Jurkat, Clone E6-1 (cell line): ENCODE data around the gene SLC17A9.

ENCODE experiments used
- DNase-seq: peaks from one replicate; pipeline ENCODE4 v3.0.0-alpha.2; 2011; ENCODE audit warnings: low read depth, low spot score
- H3K4me3 ChIP-seq: 2 replicates; pipeline ENCODE4 v1.5.1; 2011; ENCODE audit warnings: mild to moderate bottlenecking, low read length, control low read depth, moderate library complexity

Gene SLC17A9

DNA sequence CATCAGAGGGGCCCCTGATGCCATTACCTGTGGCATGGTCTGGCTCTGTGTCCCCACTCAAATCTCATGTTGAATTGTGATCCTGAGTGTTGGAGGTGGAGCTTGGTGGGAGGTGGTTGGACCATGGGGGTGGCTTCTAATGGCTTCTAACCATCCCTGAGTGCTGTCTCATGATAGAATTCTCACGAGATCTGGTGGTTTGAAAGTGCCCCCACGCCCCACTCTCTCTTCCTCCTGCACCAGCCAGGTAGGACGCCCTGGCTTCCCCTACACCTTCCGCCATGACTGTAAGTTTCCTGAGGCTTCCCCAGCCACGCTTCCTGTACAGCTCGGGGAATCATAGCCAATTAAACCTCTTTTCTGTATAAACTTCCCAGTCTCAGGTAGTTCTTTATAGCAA, 39.4 kb downstream of the SLC17A9 start:
- H3K4me3 ChIP-seq, result no peak overlapping the region
- no peak for DNase-seq

DNA sequence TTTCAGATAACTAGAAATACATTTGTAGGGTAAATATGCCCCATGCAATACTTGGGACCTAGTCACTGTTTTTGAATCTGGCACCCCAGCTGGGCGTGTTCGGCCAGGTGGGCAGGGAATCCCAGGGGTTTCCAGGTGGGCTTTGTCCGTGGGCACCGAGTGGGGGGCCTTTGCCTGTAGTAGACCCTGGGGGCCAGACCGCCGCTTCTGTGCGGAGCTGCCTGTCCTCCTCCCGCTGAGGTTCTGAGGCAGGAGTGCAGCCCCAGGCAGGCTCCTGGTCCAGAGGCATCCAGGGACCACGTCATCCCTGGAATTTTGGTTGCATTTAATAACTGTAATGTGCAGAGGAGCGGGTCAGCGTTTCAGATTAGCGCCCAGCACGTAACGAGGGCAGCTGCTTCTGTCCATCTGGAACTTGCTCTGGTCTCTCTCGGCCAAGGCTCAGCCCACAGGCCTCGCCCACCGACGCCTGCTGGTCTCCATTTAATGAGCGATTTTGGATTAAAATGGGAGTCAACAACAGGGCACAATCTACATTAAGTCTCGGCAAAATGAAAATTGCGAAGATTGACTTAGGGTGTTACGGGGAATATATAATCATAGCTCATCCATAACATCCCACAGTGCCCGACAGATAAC, 41.5 kb downstream of the SLC17A9 start:
- no peak for DNase-seq
- no peak overlapping the region for H3K4me3 ChIP-seq

DNA sequence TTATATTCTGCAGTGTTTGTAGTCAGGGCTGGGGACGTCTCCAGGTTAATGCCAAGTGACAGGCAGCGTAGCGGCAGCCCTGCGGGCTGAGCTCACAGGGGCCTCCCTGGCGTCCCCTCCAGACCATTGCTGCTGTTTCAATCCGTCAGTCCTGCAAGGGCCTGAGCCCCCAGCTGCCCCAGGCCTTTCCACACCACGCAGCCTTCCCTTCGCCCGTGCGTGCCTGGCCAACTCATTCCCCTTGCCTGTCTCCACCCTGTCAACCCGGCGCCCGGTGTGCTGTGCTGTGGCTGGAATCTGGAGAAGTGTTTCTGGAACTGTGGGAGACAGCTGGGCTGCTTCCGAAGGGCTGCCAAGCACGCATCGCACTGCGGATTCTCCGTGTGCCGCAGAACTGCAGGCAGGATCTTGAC, 42.4 kb downstream of the SLC17A9 start:
- no peak for DNase-seq
- no peak overlapping the region for H3K4me3 ChIP-seq

DNA sequence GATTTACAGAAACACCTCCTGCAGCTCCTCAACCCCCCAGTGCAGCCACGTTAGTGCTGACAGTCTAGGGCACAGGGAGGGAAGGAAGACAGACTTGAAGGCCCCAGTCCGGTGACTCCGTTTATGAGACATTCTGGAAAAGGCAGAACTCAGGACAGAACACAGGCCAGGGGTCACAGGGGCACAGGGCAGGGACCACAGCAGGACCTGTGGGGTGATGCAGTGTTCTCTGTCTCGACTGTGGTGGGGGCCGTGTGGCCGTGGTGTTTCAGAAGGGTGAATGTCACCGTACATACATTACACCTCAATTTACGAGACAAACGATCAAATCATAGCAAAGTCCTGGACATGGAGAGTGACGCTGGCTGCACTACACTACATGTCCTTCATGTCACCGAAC, 43.0 kb downstream of the SLC17A9 start:
- H3K4me3 ChIP-seq, result no peak overlapping the region
- DNase-seq, result no peak

DNA sequence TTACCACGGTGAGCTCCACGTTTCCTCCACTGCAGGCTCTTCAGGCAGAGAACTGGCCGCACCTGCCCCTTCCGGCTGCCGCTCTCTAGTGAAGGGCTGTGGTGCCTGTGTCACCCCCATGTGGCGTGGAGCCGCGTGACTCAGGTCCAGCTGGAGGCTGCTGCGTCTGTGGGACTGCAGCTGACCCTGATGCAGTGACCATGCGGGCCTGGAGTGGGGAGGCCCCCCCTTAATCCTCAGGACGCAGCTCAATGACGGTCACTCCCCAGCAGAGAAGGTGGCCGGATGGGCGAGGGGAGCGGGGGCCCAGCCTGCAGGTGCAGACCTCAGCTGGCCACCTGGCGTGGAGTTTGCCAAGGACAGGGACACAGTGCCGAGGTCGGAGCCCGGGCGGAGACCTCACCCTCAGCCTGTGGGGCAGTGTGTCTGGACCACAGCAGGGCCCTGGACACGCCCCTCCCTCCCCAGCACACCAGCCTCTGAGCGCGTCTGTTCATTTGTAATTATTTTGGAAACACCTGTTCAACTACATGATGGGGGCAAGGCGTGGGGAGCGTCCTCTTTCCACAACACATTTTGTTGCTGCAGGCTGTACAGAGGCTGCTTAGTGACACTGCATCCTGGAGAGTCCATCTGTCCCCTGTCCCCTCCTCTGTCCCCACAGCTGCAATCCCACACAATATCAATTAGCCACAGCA, 43.5 kb downstream of the SLC17A9 start:
- no peak for DNase-seq

DNA sequence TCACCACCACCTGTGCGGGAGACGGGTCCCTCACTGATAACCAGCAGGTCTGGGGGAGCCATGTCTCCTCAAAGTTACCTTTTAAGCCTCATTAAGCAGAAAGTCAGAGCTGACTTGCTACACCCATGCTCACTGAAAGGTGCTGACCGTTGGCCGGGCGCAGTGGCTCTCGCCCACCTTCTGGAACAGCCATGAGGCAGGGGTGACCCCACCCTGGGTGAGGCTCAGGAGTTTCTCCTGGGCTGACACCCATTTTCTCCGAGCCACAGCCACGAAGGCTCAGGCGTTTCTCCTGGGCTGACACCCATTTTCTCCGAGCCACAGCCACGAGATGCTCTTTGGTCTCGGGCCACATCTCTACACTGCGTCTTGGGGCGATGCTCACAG, 44.1 kb downstream of the SLC17A9 start:
- H3K4me3 ChIP-seq, result no peak overlapping the region
- no peak for DNase-seq

More for the DNA sequence above, 43.5 kb downstream of the SLC17A9 start:
- H3K4me3 ChIP-seq, result no peak overlapping the region

DNA sequence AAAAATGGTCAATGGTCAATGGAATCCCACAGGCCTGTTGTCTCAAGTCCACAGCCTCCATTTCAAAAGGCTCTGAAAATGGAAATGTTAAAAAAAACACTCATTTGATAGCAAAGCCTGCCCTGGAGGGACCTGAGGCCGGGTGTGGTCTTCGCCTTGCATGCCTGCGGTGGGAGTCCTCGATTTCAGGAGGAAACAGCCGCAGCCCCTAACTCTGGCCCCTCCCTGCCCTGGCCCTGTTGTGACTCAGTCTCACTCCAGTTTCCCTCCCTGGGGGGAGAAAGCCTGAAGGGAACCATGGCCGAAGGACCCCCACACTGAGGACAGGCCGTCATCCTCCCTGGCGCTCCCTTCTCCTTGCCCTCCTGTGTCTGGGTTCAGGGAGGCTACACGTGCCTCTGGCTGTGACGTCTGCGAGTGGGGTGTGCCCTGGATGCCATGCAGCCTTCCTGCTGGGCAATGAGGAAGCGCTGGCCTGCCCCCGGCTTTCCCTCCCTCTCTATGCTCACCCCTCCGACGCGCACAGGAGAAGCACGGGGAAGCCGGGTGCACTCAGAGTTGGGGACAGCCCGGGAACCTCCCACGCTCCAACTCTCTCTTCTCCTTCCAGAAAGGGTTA, 45.0 kb downstream of the SLC17A9 start:
- H3K4me3 ChIP-seq, result no peak overlapping the region
- DNase-seq, result no peak

DNA sequence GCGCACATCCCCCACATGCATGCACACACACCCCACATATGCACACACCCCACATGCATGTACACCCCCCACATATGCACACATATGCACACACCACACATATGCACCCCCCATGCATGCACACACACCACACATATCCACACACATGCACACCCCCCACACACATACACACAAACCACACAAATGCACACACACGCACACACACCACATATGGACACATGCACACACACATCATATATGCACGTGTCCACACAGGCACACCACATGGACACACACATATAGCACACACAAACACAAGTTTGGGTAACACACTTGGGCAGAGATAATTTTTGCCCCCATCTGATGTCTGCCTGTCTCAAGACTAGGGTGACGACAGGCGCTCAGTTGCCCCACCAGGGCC, 45.9 kb downstream of the SLC17A9 start:
- no peak overlapping the region for H3K4me3 ChIP-seq
- no peak for DNase-seq

DNA sequence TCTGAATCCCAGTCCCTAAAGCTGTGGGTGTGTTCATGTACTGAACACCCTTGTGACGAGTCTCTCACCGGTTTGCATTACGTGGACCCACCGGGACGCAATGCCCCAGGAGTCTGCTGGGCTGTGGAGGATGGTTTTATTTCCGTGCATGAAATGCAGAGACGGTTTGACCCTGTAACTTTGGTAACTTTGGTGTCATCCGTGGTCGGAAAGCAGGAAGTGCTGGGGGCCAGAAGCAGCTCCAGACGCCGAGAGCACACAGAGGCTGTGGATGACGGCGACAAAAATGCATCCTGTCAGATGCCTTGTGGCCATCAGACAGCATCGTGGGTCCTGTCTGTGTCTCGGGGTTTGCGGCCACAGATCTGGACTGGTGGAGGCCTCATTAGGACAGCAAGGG, 47.1 kb downstream of the SLC17A9 start:
- DNase-seq, result peak; percentile 58
- no peak overlapping the region for H3K4me3 ChIP-seq

DNA sequence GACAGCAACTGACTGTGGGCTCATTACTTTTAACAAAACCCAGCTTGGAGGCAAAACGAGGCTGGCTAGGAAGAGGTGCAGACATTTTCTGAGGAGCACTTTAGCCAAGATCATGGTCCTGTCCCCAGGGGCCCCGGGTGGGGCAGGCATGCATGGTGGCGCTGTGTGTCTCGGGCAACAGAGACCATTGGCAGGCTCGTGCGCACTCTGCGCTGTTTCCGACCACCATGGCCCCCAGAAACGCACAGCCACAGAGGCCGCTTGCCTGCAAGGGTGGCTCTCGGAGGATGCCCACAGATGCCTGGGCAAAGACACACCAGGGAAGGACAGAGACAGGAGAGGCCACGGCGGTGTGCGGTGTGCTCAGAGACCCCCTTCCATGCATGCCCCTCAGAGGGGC, 47.5 kb downstream of the SLC17A9 start:
- no peak overlapping the region for H3K4me3 ChIP-seq
- DNase-seq, result no peak

DNA sequence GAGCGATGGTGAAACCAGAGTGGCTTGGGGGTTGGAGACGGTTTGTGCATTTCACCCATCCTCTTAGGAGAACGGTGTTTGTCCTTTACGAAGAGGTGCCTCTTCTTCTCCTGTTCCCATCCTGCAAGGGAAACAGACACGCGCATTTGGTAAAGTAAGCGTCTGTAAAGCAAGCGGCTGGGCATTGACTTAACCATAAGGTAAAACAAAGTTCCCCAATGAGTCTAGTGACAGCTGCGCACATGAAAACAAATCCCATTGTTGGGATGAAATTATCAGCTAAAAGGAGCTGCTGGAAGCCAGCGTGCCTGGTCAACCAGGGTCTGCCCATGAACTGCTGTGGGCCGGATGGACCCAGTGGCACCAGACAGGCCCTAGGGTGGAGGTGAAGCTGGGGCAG, 48.4 kb downstream of the SLC17A9 start:
- H3K4me3 ChIP-seq, result no peak overlapping the region
- no peak for DNase-seq

DNA sequence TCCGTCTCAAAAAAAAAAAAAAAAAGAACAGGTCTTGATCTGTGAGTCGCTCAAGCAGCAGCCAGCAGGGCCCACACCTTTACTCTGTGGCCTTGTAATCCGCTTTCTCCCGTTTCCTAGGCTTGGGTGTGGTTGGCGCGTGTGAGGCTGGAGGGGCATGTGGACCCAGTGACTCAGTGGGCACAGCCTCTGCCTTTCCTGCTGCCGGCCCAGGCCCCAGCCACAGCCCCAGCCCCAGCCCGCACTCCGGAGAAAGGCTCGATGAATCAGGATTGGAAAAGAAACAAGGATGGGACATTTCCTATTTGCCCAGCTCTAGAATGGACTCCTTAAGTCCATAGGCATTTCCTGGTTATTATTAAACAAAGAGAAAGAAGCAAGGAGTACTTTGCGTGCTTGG, 50.0 kb downstream of the SLC17A9 start:
- no peak for DNase-seq

DNA sequence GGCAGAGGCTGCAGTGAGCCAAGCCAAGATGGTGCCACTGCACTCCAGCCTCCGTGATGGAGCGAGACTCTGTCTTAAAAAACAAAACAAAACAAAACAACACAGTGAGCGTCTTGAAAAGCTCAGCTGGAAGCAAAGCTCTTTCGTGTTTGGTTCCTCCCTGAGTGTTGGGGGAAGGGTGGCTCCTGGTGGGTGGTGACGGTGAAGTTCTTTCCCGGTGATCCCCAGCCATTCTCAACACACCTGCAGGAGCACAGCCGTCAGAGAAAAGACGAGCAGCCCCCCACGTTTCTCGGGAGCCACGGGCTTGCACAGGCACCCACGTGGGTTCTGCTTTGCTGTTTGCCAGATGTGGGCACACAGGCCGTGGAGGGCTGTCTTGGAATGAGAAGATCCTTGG, 51.0 kb downstream of the SLC17A9 start:
- DNase-seq, result no peak
- H3K4me3 ChIP-seq, result no peak overlapping the region

More for the DNA sequence above, 50.0 kb downstream of the SLC17A9 start:
- H3K4me3 ChIP-seq, result no peak overlapping the region

DNA sequence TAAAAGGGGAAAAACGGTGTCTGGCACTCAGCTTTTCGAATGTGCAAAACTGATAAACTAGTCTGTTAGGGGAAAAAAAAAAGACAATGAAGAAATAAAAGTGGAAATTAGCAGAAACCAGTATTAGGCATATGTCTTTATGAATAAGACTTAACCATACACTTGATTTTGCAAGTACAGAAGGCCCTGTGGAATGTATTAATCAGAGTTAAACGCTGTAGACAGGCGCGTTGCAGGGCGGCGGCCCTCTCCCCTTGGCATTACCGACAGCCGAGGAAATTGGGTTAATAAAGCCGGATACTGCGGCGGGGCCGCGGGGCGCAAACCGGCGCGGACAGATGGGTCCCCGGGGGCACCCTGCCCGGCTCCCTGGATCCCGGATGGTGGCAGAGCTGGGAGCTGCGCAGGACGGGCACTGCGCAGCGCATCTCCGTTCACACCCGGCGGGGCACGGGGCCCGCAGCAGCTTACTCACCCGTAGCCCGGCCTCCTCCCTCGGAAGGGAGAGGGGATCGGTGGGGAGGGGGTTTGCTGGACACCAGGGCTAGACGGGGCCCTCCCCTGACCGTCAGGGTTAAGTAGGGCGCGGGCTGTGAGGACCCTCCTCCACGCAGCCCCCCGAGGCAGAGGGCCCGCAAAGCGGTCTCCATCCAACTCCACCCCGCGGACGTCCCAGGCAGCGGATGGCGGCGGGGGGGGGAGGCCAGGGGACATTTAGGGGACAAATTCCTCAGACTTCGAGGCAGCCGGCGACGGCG, 52.3 kb downstream of the SLC17A9 start:
- no peak overlapping the region for H3K4me3 ChIP-seq
- DNase-seq, result no peak

DNA sequence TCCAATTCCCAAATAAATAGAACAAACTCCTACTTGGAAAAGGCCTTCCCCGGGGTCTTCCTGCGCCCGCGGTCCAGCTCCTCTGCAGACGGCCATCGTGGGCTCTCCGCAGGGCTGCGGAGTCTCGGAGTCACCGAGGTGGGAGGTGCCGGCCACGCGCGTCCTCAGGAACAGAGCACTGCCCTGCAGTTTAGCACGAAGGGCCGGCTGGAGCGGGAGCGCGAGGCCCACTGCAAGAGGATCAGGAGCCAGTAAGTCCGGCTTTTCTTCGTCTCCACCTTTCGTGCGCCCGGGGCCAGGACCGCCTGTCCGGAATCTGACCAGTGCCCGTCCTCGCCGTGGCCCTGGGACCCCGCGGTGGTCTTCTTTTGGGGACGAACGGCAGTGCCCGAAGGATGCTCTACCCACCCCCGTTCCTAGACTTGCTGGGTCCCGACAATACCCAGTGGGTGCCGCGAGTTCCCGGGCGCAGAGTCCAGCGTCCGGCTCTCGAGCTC, 52.9 kb downstream of the SLC17A9 start:
- DNase-seq, result no peak
- H3K4me3 ChIP-seq, result no peak overlapping the region

DNA sequence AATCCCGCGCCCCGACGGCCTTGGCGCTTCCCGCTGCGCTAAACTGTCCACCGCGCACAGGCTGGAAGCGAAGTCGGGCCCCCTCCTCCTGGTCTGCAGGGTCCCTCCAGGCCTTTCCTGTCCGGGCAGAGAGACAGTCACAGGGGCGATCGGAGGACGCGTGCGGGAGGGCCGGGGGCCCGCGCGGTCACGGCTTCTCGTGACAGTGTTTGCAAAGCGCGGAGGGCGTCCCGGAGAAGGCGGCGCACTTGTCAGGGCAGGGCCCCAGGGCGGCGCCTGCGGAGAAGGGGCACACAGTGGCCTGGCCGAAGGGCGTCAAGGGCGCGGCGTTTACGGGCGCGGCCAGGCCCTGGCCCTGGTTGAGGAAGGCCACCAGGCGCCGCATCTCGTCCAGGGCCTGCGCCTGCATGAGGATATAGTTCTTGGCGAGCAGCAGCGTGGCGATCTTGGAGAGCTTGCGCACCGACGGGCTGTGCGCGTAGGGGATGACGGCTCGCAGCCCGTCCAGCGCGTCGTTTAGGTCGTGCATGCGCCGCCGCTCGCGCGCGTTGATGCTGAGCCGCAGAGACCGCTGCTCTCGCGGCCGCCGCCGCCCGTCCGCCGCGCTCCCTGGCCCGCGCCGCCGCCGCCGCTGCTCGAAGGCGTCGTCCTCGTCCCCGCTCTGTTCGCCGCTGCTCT, 53.5 kb downstream of the SLC17A9 start:
- no peak for DNase-seq
- H3K4me3 ChIP-seq, result peak overlapping the region; percentile 83

DNA sequence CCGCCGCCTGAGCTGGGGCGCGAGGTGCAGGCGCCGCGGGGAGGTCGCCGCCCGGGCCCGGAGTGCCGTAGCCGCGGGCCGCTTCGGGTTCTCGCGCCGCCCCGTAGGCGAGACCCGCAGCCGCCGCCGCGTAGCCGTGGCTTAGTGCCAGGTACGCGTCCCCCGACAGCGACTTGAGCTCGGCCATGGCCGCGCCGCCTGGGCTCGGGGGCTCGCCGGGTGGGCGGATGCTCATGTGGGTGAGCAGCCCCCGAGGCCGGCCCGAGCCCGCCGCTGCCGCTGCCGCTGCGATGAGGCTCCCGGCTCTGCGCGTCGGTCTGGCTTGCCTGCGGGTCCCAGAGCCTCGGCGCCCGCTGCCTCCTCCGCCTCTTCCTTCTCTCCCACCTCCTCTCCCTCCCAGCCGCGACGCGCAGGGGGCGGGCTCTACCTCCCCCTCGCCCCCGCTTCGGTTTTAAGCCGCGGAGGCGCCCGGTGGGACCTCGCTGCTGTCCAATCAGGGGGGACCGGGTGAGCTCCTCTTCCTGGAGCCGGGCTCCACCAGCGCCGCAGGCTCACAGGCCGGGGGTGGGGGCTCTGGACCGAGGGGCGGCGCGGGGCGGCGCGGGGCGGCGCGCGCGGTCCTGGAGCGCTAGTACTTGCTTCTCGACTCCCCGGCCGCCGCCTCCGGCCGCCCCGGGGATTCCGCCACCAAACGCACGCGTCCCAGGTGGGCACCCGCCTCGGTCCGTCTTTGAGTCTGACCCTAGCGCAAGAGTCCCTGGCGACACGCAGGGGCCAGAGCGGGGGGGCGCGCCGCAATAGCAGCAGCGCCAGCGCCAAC, 54.2 kb downstream of the SLC17A9 start, which contains the start of gene BHLHE23:
Gene BHLHE23 (minus strand): TSS at position 425 of the 820 bp plus-strand sequence. CDS start 190 bp downstream, at position 235.
- H3K4me3 ChIP-seq, result peak within 1 kb of the TSS; percentile 83
- DNase-seq, result peak; percentile 89

DNA sequence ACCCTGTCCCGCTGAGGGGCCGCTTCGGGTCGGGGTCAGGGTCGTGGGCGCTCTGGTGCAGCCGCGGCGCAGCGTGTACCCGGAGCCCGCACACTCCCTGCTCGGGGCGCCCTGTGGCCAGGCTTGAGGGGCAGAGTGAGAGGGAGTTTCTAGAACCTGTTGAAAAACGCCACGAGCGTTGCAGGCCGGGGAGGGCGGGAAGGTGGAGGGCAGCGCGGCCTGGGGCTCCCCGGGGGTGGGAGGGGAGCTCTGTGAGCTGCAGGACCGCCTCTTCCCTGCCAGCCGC, 54.8 kb downstream of the SLC17A9 start:
- H3K4me3 ChIP-seq, result peak overlapping the region; percentile 83
- DNase-seq, result no peak
